HepG2 (cell line): Measurements from ENCODE around the gene ZBTB22. TPM values are rescaled to one million over a fixed set of nuclear protein-coding genes. Genes with fewer than 3 reads are reported as not detected.
A peak's percentile ranks its signal among the peaks of the same experiment; 100 is the strongest.

Experiments used
- ASH2L ChIP-seq: fragments of 300-600, 200-600 bp; sonication (generic); IDR thresholded peaks from 2 replicates; pipeline ENCODE4 v1.7.0; 2017; ENCODE audit warnings: low read depth, mild to moderate bottlenecking, moderate library complexity, mixed read lengths, low read length; ENCODE audit not compliant: insufficient read length
- ATRX ChIP-seq: sonication (generic); formaldehyde crosslinking; IDR thresholded peaks from 2 replicates; pipeline ENCODE4 v1.4.0; 2020; ENCODE audit warnings: missing genetic modification reagents, borderline replicate concordance
- CBX1 ChIP-seq: IDR thresholded peaks from one replicate; pipeline ENCODE4 v1.6.1; 2016; ENCODE audit warnings: antibody characterized with exemption, low read depth
- CHD4 ChIP-seq: fragments of 200-600 bp; sonication (generic); IDR thresholded peaks from 2 replicates; pipeline ENCODE4 v1.7.0; 2017; ENCODE audit warnings: mild to moderate bottlenecking, low read length, borderline replicate concordance
- HMGA1 ChIP-seq: sonication (generic); formaldehyde crosslinking; conservative IDR thresholded peaks from 2 replicates; pipeline ENCODE4 v1.4.0; 2020; ENCODE audit warnings: missing genetic modification reagents
- HMGXB4 ChIP-seq, 2 experiments: sonication (generic) in 1 of 2; formaldehyde crosslinking in 1 of 2; IDR thresholded peaks; 2 replicates each; pipeline versions ENCODE4 v1.4.0 to v1.6.1; 2018 to 2020; ENCODE audit warnings: missing genetic modification reagents in 2 of 2, borderline replicate concordance in 1 of 2, low read depth in 1 of 2, mild to moderate bottlenecking in 1 of 2, missing biosample characterization in 1 of 2
- MIXL1 ChIP-seq: IDR thresholded peaks from 2 replicates; pipeline ENCODE4 v1.6.1; 2016
- SNAI1 ChIP-seq: sonication (generic); formaldehyde crosslinking; IDR thresholded peaks from 2 replicates; pipeline ENCODE4 v1.5.0; 2020; ENCODE audit warnings: mild to moderate bottlenecking, missing genetic modification reagents, borderline replicate concordance
- SNAPC4 ChIP-seq: sonication (generic); formaldehyde crosslinking; IDR thresholded peaks from 2 replicates; pipeline ENCODE4 v1.4.0; 2020; ENCODE audit warnings: mild to moderate bottlenecking, missing genetic modification reagents
- TSC22D2 ChIP-seq: sonication (generic); formaldehyde crosslinking; IDR thresholded peaks from 2 replicates; pipeline ENCODE4 v1.5.1; 2020; ENCODE audit warnings: missing genetic modification reagents, mild to moderate bottlenecking, borderline replicate concordance
- UBTF ChIP-seq: sonication (generic); formaldehyde crosslinking; IDR thresholded peaks from 2 replicates; pipeline ENCODE4 v1.4.0; 2020; ENCODE audit warnings: mild to moderate bottlenecking, missing genetic modification reagents
- ZNF513 ChIP-seq: sonication (generic); formaldehyde crosslinking; conservative IDR thresholded peaks from 2 replicates; pipeline ENCODE4 v1.5.0; 2020; ENCODE audit warnings: missing genetic modification reagents
- ZNF572 ChIP-seq: sonication (generic); formaldehyde crosslinking; IDR thresholded peaks from 2 replicates; pipeline ENCODE4 v1.5.1; 2020; ENCODE audit warnings: mild to moderate bottlenecking, missing genetic modification reagents
- ZNF597 ChIP-seq: sonication (generic); formaldehyde crosslinking; IDR thresholded peaks from 2 replicates; pipeline ENCODE4 v1.5.0; 2020; ENCODE audit warnings: missing genetic modification reagents
- ZNF766 ChIP-seq: sonication (generic); formaldehyde crosslinking; IDR thresholded peaks from 2 replicates; pipeline ENCODE4 v1.5.0; 2020; ENCODE audit warnings: missing genetic modification reagents, borderline replicate concordance
- ZNF883 ChIP-seq: sonication (generic); formaldehyde crosslinking; IDR thresholded peaks from 2 replicates; pipeline ENCODE4 v1.5.1; 2020; ENCODE audit warnings: mild to moderate bottlenecking, missing genetic modification reagents; ENCODE audit errors: not compliant biosample characterization
- polyA plus RNA-seq, 8 experiments: library from polyadenylated mRNA; depleted of rRNA in 3 of 8; stranded (reverse) in 7 of 8; unstranded in 1 of 8; fragments of >200 nt; fragmentation: Illumina TruSeq in 4 of 8; extraction: Trizol in 4 of 8; gene quantifications; 2 replicates each; pipeline versions ENCODE4 v1.2.1 to v1.2.3, GENCODE V29; 2011 to 2016; ENCODE audit warnings: low read depth in 4 of 8, missing spikeins in 1 of 8, mixed read lengths in 1 of 8; ENCODE audit not compliant: insufficient read depth in 1 of 8
- total RNA-seq, 5 experiments: library from RNA; depleted of rRNA; stranded (reverse); fragments of >200 nt; fragmentation: Illumina TruSeq; extraction: Trizol; gene quantifications; 2 replicates each; pipeline ENCODE4 v1.2.3, GENCODE V29; 2016; ENCODE audit warnings: low read depth in 1 of 5

ZBTB22 gene
- total and polyA plus RNA-seq, 2 of the 13 experiments (the other 11 are each of a cell fraction or from before 2014, with no cell fraction given) = 8.0 to 10.6 TPM

GRCh38 chr6:33317669-33318425, at the start of gene ZBTB22 (continued):
- TF ChIP-seq HMGXB4 (CRISPR knock-in tag; IDR thresholded peaks at IDR 0.05; ENCODE audit: borderline replicate concordance in 1 of 2, low read depth in 1 of 2) (peak; percentile 51 to 65; a peak in 2 of 4 replicates), ZNF597 (no peak), MIXL1 (CRISPR knock-in tag) (peak; percentile 12; the same call in 1 of the 2 replicates), TSC22D2 (no peak), SNAI1 (CRISPR knock-in tag) (no peak), ZNF766 (no peak), CHD4 (0 out of 2 replicates have a peak, but pooled peaks have one; percentile 33), HMGA1 (CRISPR knock-in tag) (no peak), ZNF883 (CRISPR knock-in tag) (no peak), ATRX (CRISPR knock-in tag) (no peak), UBTF (CRISPR knock-in tag) (peak; percentile 58; the same call in 1 of the 2 replicates), ASH2L (peak; percentile 91), ZNF572 (CRISPR knock-in tag) (no peak), SNAPC4 (CRISPR knock-in tag) (no peak), CBX1 (no peak), ZNF513 (CRISPR knock-in tag) (no peak)
